Keratinocyte (primary cell): Measurements from ENCODE around the gene ATRNL1. TPM values are rescaled to one million over a fixed set of nuclear protein-coding genes. Genes with fewer than 3 reads are reported as not detected.

Experiments used
- DNase-seq: peaks from one replicate; pipeline ENCODE4 v3.0.0-alpha.2; 2011; ENCODE audit warnings: low read depth, missing footprints, low spot score
- FAIRE-seq: peaks from 2 replicates; lab custom pipeline; 2011; peaks lifted over from hg19 to GRCh38; lab: Jason Lieb, UNC
- H2AFZ ChIP-seq: 2 replicates; pipeline ENCODE4 v1.6.0; 2012; ENCODE audit warnings: low read length, control low read depth, inconsistent platforms; ENCODE audit not compliant: control insufficient read depth
- H3K27ac ChIP-seq: 2 replicates; pipeline ENCODE4 v1.5.1; 2011; ENCODE audit warnings: low read length; ENCODE audit not compliant: control insufficient read depth, insufficient read depth
- H3K27me3 ChIP-seq: 3 replicates; pipeline ENCODE4 v1.6.0; 2011; ENCODE audit warnings: low read length; ENCODE audit not compliant: control insufficient read depth, insufficient read depth; ENCODE audit errors: extremely low read depth
- H3K36me3 ChIP-seq, 2 experiments: 2 replicates in 1 of 2; 3 replicates in 1 of 2; pipeline ENCODE4 v1.5.1; 2011; ENCODE audit warnings: low read length in 2 of 2, mild to moderate bottlenecking in 1 of 2; ENCODE audit not compliant: control insufficient read depth in 2 of 2, insufficient read depth in 2 of 2; ENCODE audit errors: extremely low read depth in 1 of 2
- H3K4me1 ChIP-seq: 3 replicates; pipeline ENCODE4 v1.5.1; 2011; ENCODE audit warnings: low read length; ENCODE audit not compliant: control insufficient read depth, insufficient read depth; ENCODE audit errors: extremely low read depth
- H3K4me2 ChIP-seq: 3 replicates; pipeline ENCODE4 v1.6.0; 2011; ENCODE audit warnings: low read depth, low read length; ENCODE audit not compliant: control insufficient read depth, insufficient read depth; ENCODE audit errors: extremely low read depth
- H3K4me3 ChIP-seq, 3 experiments: fragments of 200-600 bp in 1 of 3; sonication (generic) in 1 of 3; 2 replicates in 2 of 3; 3 replicates in 1 of 3; pipeline ENCODE4 v1.5.1; 2011 to 2016; ENCODE audit warnings: low read length in 3 of 3, mild to moderate bottlenecking in 3 of 3, control low read depth in 2 of 3, inconsistent platforms in 1 of 3, low read depth in 1 of 3, mixed read lengths in 1 of 3, mixed run types in 1 of 3, moderate library complexity in 1 of 3; ENCODE audit not compliant: control insufficient read depth in 2 of 3, insufficient read depth in 2 of 3; ENCODE audit errors: extremely low read depth in 1 of 3
- H3K79me2 ChIP-seq: 2 replicates; pipeline ENCODE4 v1.6.0; 2012; ENCODE audit warnings: low read length; ENCODE audit not compliant: control insufficient read depth, insufficient read depth
- H3K9ac ChIP-seq: 3 replicates; pipeline ENCODE4 v1.6.0; 2011; ENCODE audit warnings: low read length; ENCODE audit not compliant: control insufficient read depth, insufficient read depth; ENCODE audit errors: extremely low read depth
- H3K9me1 ChIP-seq: 3 replicates; pipeline ENCODE4 v1.6.0; 2011; ENCODE audit warnings: low read length; ENCODE audit not compliant: control insufficient read depth, insufficient read depth; ENCODE audit errors: extremely low read depth
- H3K9me3 ChIP-seq: 2 replicates; pipeline ENCODE4 v1.5.1; 2012; ENCODE audit warnings: low read depth, low read length; ENCODE audit not compliant: control insufficient read depth
- H4K20me1 ChIP-seq: 3 replicates; pipeline ENCODE4 v1.6.0; 2011; ENCODE audit warnings: low read length; ENCODE audit not compliant: control insufficient read depth, insufficient read depth; ENCODE audit errors: extremely low read depth
- EZH2 ChIP-seq: IDR thresholded peaks from one replicate; pipeline ENCODE4 v1.6.1; 2012; ENCODE audit warnings: inconsistent platforms, mild to moderate bottlenecking, low read length, moderate library complexity
- dilution Hi-C: fragments of 300-500 bp; cut with MboI; formaldehyde crosslinking; loops from one replicate; pipeline ENCODE4 v1.7.0; 2020; ENCODE audit warnings: low sequenced_read_pairs; ENCODE audit not compliant: extremely low pct_ligation_motif_present
- polyA plus RNA-seq, 5 experiments: library from polyadenylated mRNA; depleted of rRNA in 3 of 5; stranded (reverse) in 3 of 5; stranded (forward) in 1 of 5; unstranded in 1 of 5; fragments of >200 nt; gene quantifications; 1 replicate in 1 of 5; 2 replicates in 3 of 5; 3 replicates in 1 of 5; pipeline versions ENCODE4 v1.2.1 to v1.2.3, GENCODE V29; 2011 to 2012; ENCODE audit warnings: missing spikeins in 2 of 5, low read depth in 1 of 5, low replicate concordance in 1 of 5
- TF ChIP-seq, protein P1 (sequence below), 3 experiments: IDR thresholded peaks in 1 of 3; conservative IDR thresholded peaks in 1 of 3; optimal IDR thresholded peaks in 1 of 3; 2 replicates in 2 of 3; 3 replicates in 1 of 3; pipeline versions ENCODE3 to v1.5.1; 2011; ENCODE audit warnings: low read length in 3 of 3, mild to moderate bottlenecking in 3 of 3, moderate library complexity in 2 of 3, control low read depth in 1 of 3, inconsistent platforms in 1 of 3; ENCODE audit not compliant: insufficient read depth in 2 of 3; ENCODE audit errors: extremely low read depth in 1 of 3

Gene ATRNL1
- polyA plus RNA-seq, 1 donor (not counting 4 experiments of a cell fraction or from before 2014, with no cell fraction given) = 0.07 TPM

DNA sequence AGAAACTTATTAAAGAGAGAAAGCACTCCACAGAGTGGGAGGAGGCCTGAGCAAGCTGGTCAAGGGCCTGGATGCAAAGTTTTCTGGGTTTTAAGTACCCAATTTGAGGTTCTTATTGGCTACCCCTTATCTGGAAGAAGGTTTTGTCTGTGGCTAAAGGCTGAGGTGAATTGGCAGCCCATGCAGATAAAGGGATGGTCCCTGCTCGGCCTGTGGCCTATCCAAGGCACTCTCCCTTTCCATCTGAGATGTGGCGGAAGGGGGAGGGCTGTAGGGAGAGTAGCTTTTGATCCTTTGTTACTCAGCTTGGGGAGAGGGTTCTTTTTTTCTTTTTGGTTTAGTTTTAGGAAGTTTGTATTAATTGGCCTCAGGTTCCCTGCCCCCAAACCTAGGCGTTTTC lies 465.1 kb downstream of the ATRNL1 start:
- H3K9me1 ChIP-seq = no peaks in the 10 kb centered on the region
- no peaks in the 10 kb centered on the region for H3K79me2 ChIP-seq
- no peak overlapping the region for H3K27ac ChIP-seq
- TF ChIP-seq EZH2 = no peak
- TF ChIP-seq, protein P1, sequence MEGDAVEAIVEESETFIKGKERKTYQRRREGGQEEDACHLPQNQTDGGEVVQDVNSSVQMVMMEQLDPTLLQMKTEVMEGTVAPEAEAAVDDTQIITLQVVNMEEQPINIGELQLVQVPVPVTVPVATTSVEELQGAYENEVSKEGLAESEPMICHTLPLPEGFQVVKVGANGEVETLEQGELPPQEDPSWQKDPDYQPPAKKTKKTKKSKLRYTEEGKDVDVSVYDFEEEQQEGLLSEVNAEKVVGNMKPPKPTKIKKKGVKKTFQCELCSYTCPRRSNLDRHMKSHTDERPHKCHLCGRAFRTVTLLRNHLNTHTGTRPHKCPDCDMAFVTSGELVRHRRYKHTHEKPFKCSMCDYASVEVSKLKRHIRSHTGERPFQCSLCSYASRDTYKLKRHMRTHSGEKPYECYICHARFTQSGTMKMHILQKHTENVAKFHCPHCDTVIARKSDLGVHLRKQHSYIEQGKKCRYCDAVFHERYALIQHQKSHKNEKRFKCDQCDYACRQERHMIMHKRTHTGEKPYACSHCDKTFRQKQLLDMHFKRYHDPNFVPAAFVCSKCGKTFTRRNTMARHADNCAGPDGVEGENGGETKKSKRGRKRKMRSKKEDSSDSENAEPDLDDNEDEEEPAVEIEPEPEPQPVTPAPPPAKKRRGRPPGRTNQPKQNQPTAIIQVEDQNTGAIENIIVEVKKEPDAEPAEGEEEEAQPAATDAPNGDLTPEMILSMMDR (optimal IDR thresholded peaks at IDR 0.05 in 1 of 3, IDR thresholded peaks at IDR 0.05 in 1 of 3, conservative IDR thresholded peaks at IDR 0.05 in 1 of 3; ENCODE audit: extremely low read depth in 1 of 3, insufficient read depth in 2 of 3, low read length in 3 of 3) = no peak
- no peaks in the 10 kb centered on the region for H3K27me3 ChIP-seq
- H3K4me2 ChIP-seq = no peak overlapping the region
- no peak overlapping the region for H3K4me3 ChIP-seq
- no peaks in the 10 kb centered on the region for H4K20me1 ChIP-seq
- DNase-seq (no peak), FAIRE-seq (no peak)
- no peaks in the 10 kb centered on the region for H3K9me3 ChIP-seq
- H2AFZ ChIP-seq = no peak overlapping the region
- dilution Hi-C loops = no loop called here
- H3K4me1 ChIP-seq = no peaks in the 10 kb centered on the region
- no peaks in the 10 kb centered on the region for H3K36me3 ChIP-seq
- no peak overlapping the region for H3K9ac ChIP-seq

DNA sequence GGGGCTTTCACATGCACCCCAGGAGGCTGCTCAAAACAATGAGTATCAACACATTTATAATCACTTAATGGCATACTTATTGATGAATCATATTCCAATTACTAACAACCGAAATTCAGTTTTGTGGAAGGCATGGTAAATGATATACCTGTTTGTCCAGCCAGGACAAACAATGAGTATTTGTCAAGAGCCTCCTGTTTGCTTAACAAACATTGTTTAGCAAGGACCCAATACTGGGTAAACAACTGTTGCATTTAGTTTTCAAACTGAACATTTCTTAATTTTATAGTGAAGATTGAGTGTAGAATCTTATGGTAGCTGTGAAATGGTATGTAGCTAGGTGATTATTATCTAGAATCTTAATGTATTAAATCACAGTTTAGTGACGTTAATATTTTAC lies 473.7 kb downstream of the ATRNL1 start:
- TF ChIP-seq, protein P1 (optimal IDR thresholded peaks at IDR 0.05 in 1 of 3, IDR thresholded peaks at IDR 0.05 in 1 of 3, conservative IDR thresholded peaks at IDR 0.05 in 1 of 3; ENCODE audit: extremely low read depth in 1 of 3, insufficient read depth in 2 of 3, low read length in 3 of 3) = no peak
- no peak for TF ChIP-seq EZH2
- Histone ChIP-seq H3K4me2 (no peak overlapping the region), H3K4me3 (no peak overlapping the region), H3K9me3 (no peaks in the 10 kb centered on the region), H3K27ac (no peak overlapping the region), H4K20me1 (no peaks in the 10 kb centered on the region), H3K79me2 (no peaks in the 10 kb centered on the region), H3K4me1 (no peaks in the 10 kb centered on the region), H3K27me3 (no peaks in the 10 kb centered on the region), H3K9ac (no peak overlapping the region), H3K36me3 (no peaks in the 10 kb centered on the region), H2AFZ (no peak overlapping the region), H3K9me1 (no peaks in the 10 kb centered on the region)
- no peak for DNase-seq
- dilution Hi-C loops = no loop called here
- no peak for FAIRE-seq
